Fibroblast of lung (primary cell): Measurements from ENCODE around the gene COL18A1. TPM values are rescaled to one million over a fixed set of nuclear protein-coding genes. Genes with fewer than 3 reads are reported as not detected.

Experiments used
- DNase-seq, 2 donors: peaks; one replicate each; pipeline versions ENCODE4 v3.0.0 to v3.0.0-alpha.2; 2010; ENCODE audit warnings: low read depth in 2 of 2
- H2AFZ ChIP-seq: 2 replicates; pipeline ENCODE4 v1.5.1; 2012; ENCODE audit warnings: low read length, control low read depth, inconsistent platforms
- H3K27ac ChIP-seq: 2 replicates; pipeline ENCODE4 v1.5.1; 2011; ENCODE audit warnings: low read length, control low read depth; ENCODE audit not compliant: insufficient read depth
- H3K27me3 ChIP-seq: 2 replicates; pipeline ENCODE4 v1.5.1; 2011; ENCODE audit warnings: mild to moderate bottlenecking, low read length; ENCODE audit not compliant: control insufficient read depth, insufficient read depth
- H3K36me3 ChIP-seq: 2 replicates; pipeline ENCODE4 v1.5.1; 2011; ENCODE audit warnings: low read length; ENCODE audit not compliant: control insufficient read depth, insufficient read depth
- H3K4me1 ChIP-seq: 2 replicates; pipeline ENCODE4 v1.5.1; 2011; ENCODE audit warnings: low read length; ENCODE audit not compliant: control insufficient read depth, insufficient read depth; ENCODE audit errors: extremely low read depth
- H3K4me2 ChIP-seq: 2 replicates; pipeline ENCODE4 v1.5.1; 2011; ENCODE audit warnings: low read length, control low read depth; ENCODE audit not compliant: insufficient read depth; ENCODE audit errors: extremely low read depth
- H3K4me3 ChIP-seq, 4 experiments: fragments of 200-600 bp in 1 of 4; sonication (generic) in 1 of 4; replicated peaks in 1 of 4; 2 replicates each; pipeline ENCODE4 v1.5.1; 2011 to 2016; ENCODE audit warnings: low read length in 4 of 4, low read depth in 3 of 4, mild to moderate bottlenecking in 3 of 4, control low read depth in 2 of 4, inconsistent platforms in 1 of 4, mixed read lengths in 1 of 4; ENCODE audit not compliant: insufficient read depth in 1 of 4; ENCODE audit errors: control extremely low read depth in 1 of 4
- H3K79me2 ChIP-seq: 2 replicates; pipeline ENCODE4 v1.5.1; 2012; ENCODE audit warnings: mild to moderate bottlenecking, low read length, inconsistent platforms; ENCODE audit not compliant: control insufficient read depth, insufficient read depth
- H3K9ac ChIP-seq: 2 replicates; pipeline ENCODE4 v1.5.1; 2011; ENCODE audit warnings: mild to moderate bottlenecking, low read length, control low read depth; ENCODE audit not compliant: insufficient read depth
- H3K9me3 ChIP-seq: 2 replicates; pipeline ENCODE4 v1.5.1; 2012; ENCODE audit warnings: low read depth, low read length; ENCODE audit not compliant: control insufficient read depth, insufficient read depth
- H4K20me1 ChIP-seq: 2 replicates; pipeline ENCODE4 v1.5.1; 2011; ENCODE audit warnings: low read length; ENCODE audit not compliant: control insufficient read depth, insufficient read depth; ENCODE audit errors: extremely low read depth
- CTCF ChIP-seq, 2 donors: IDR thresholded peaks in 1 of 2; conservative IDR thresholded peaks in 1 of 2; 1 replicate in 1 of 2; 2 replicates in 1 of 2; pipeline ENCODE4 v1.5.1; 2011 to 2012; ENCODE audit warnings: low read length in 2 of 2, control low read depth in 1 of 2, inconsistent platforms in 1 of 2, low read depth in 1 of 2, mild to moderate bottlenecking in 1 of 2
- EZH2 ChIP-seq: IDR thresholded peaks from 2 replicates; pipeline ENCODE4 v1.5.1; 2012; ENCODE audit warnings: low read length, control low read depth, mild to moderate bottlenecking; ENCODE audit errors: missing control alignments
- polyA plus RNA-seq, 2 donors: library from polyadenylated mRNA; depleted of rRNA in 1 of 2; stranded (reverse) in 1 of 2; unstranded in 1 of 2; fragments of >200 nt; gene quantifications; 2 replicates each; pipeline ENCODE4 v1.2.1, GENCODE V29; 2011 to 2012; ENCODE audit warnings: missing spikeins in 1 of 2
- total RNA-seq: library from RNA; depleted of rRNA; stranded (reverse); fragments of >200 nt; gene quantifications from 2 replicates; pipeline ENCODE4 v1.2.1, GENCODE V29; 2014

COL18A1 gene
- total and polyA plus RNA-seq, 2 donors (not counting 1 experiment from before 2014, with no cell fraction given): 24.3 to 38.8 TPM

GRCh38 chr21:45539046-45539795, 134.3 kb downstream of the COL18A1 start:
- Histone ChIP-seq H3K9me3 (no peaks in the 10 kb centered on the region), H3K27ac (no peak overlapping the region), H3K36me3 (no peaks in the 10 kb centered on the region), H2AFZ (no peak overlapping the region), H3K27me3 (no peaks in the 10 kb centered on the region), H3K4me3 (no peak overlapping the region), H3K4me1 (no peaks in the 10 kb centered on the region), H3K9ac (no peak overlapping the region), H4K20me1 (no peaks in the 10 kb centered on the region), H3K79me2 (no peaks in the 10 kb centered on the region), H3K4me2 (no peak overlapping the region)
- no peak for TF ChIP-seq CTCF (conservative IDR thresholded peaks at IDR 0.05 in 1 of 2, IDR thresholded peaks at IDR 0.05 in 1 of 2; ENCODE audit: low read depth in 1 of 2, low read length in 2 of 2)
- no peak for TF ChIP-seq EZH2
- no peak for DNase-seq

GRCh38 chr21:45539796-45540600, 135.0 kb downstream of the COL18A1 start:
- TF ChIP-seq EZH2 (no peak), CTCF (conservative IDR thresholded peaks at IDR 0.05 in 1 of 2, IDR thresholded peaks at IDR 0.05 in 1 of 2; ENCODE audit: low read depth in 1 of 2, low read length in 2 of 2) (no peak)
- no peak for DNase-seq
- no peak overlapping the region for H3K4me3 ChIP-seq
- H3K36me3 ChIP-seq: no peaks in the 10 kb centered on the region
- H3K27me3 ChIP-seq: no peaks in the 10 kb centered on the region
- no peak overlapping the region for H3K27ac ChIP-seq
- H3K4me1 ChIP-seq: no peaks in the 10 kb centered on the region
- H2AFZ ChIP-seq: no peak overlapping the region
- no peak overlapping the region for H3K4me2 ChIP-seq
- no peaks in the 10 kb centered on the region for H3K9me3 ChIP-seq
- H4K20me1 ChIP-seq: no peaks in the 10 kb centered on the region
- no peak overlapping the region for H3K9ac ChIP-seq
- H3K79me2 ChIP-seq: no peaks in the 10 kb centered on the region

- Histone ChIP-seq H3K27me3 (no peaks in the 10 kb centered on the region), H3K9ac (no peak overlapping the region), H4K20me1 (no peaks in the 10 kb centered on the region), H3K27ac (no peak overlapping the region), H3K4me1 (no peaks in the 10 kb centered on the region), H2AFZ (no peak overlapping the region), H3K36me3 (no peaks in the 10 kb centered on the region), H3K4me2 (no peak overlapping the region), H3K79me2 (no peaks in the 10 kb centered on the region), H3K9me3 (no peaks in the 10 kb centered on the region), H3K4me3 (no peak overlapping the region)
- no peak for DNase-seq
- TF ChIP-seq EZH2 (no peak), CTCF (conservative IDR thresholded peaks at IDR 0.05 in 1 of 2, IDR thresholded peaks at IDR 0.05 in 1 of 2; ENCODE audit: low read depth in 1 of 2, low read length in 2 of 2) (no peak)
Observed at GRCh38 chr21:45540601-45540970, 135.6 kb downstream of the COL18A1 start.
